IPS-18c (cell line): ENCODE results near the gene FAM219A.
"Not testable (repeated sequence)": the region's sequence is repeated elsewhere in the genome, so short reads cannot be mapped to it uniquely, and the experiment has no call there.

Experiments
- H3K4me3 ChIP-seq: 2 replicates; pipeline ENCODE4 v1.7.0; 2013; ENCODE audit warnings: low read depth, mild to moderate bottlenecking, low read length, moderate library complexity; ENCODE audit not compliant: insufficient read depth
- H3K9me3 ChIP-seq: one replicate; pipeline ENCODE4 v1.6.1; 2013; ENCODE audit warnings: mild to moderate bottlenecking, low read length, moderate library complexity; ENCODE audit not compliant: control insufficient read depth, insufficient read depth

Gene FAM219A

GRCh38 chr9:34491596-34491995 lies 33.2 kb upstream of the FAM219A start:
- Histone ChIP-seq H3K4me3 (no peak overlapping the region), H3K9me3 (no peaks in the 10 kb centered on the region)

- no peak overlapping the region for H3K4me3 ChIP-seq
- no peaks in the 10 kb centered on the region for H3K9me3 ChIP-seq
Measured at GRCh38 chr9:34490760-34491159, 32.4 kb upstream of the FAM219A start.

GRCh38 chr9:34490360-34490759 lies 32.0 kb upstream of the FAM219A start:
- Histone ChIP-seq H3K4me3 (no peak overlapping the region), H3K9me3 (no peaks in the 10 kb centered on the region)

- Histone ChIP-seq H3K9me3 (no peaks in the 10 kb centered on the region), H3K4me3 (no peak overlapping the region)
Measured at GRCh38 chr9:34486572-34486971, 28.2 kb upstream of the FAM219A start.

GRCh38 chr9:34485822-34486221 lies 27.5 kb upstream of the FAM219A start:
- no peaks in the 10 kb centered on the region for H3K9me3 ChIP-seq
- H3K4me3 ChIP-seq, result no peak overlapping the region

- Histone ChIP-seq H3K9me3 (no peaks in the 10 kb centered on the region), H3K4me3 (no peak overlapping the region)
Measured at GRCh38 chr9:34484678-34485077, 26.3 kb upstream of the FAM219A start.

GRCh38 chr9:34482746-34483145 lies 24.4 kb upstream of the FAM219A start:
- H3K9me3 ChIP-seq, H3K4me3 ChIP-seq: not testable (repeated sequence)

- H3K4me3 ChIP-seq, H3K9me3 ChIP-seq: not testable (repeated sequence)
Measured at GRCh38 chr9:34481620-34482019, 23.2 kb upstream of the FAM219A start.

GRCh38 chr9:34479431-34479866 lies 21.1 kb upstream of the FAM219A start:
- Histone ChIP-seq H3K9me3 (no peaks in the 10 kb centered on the region), H3K4me3 (no peak overlapping the region)

GRCh38 chr9:34477541-34477940 lies 19.2 kb upstream of the FAM219A start:
- Histone ChIP-seq H3K4me3 (no peak overlapping the region), H3K9me3 (no peaks in the 10 kb centered on the region)

GRCh38 chr9:34475097-34475496 lies 16.7 kb upstream of the FAM219A start:
- H3K9me3 ChIP-seq, result no peaks in the 10 kb centered on the region
- no peak overlapping the region for H3K4me3 ChIP-seq

- no peak overlapping the region for H3K4me3 ChIP-seq
- no peaks in the 10 kb centered on the region for H3K9me3 ChIP-seq
Measured at GRCh38 chr9:34465468-34465867, 7.1 kb upstream of the FAM219A start.

GRCh38 chr9:34464571-34464970 lies 6.2 kb upstream of the FAM219A start:
- Histone ChIP-seq H3K9me3 (no peaks in the 10 kb centered on the region), H3K4me3 (no peak overlapping the region)

GRCh38 chr9:34463901-34464232 lies 5.5 kb upstream of the FAM219A start:
- H3K9me3 ChIP-seq, result no peaks in the 10 kb centered on the region

GRCh38 chr9:34463098-34463900 lies 4.9 kb upstream of the FAM219A start:
- H3K4me3 ChIP-seq, result no peak overlapping the region
- no peaks in the 10 kb centered on the region for H3K9me3 ChIP-seq

More at GRCh38 chr9:34463901-34464232, 5.5 kb upstream of the FAM219A start:
- H3K4me3 ChIP-seq, result no peak overlapping the region

GRCh38 chr9:34459941-34460340 lies 1.6 kb upstream of the FAM219A start:
- Histone ChIP-seq H3K9me3 (no peaks in the 10 kb centered on the region), H3K4me3 (no peak overlapping the region)

GRCh38 chr9:34459356-34459755 lies 986 bp upstream of the FAM219A start:
- Histone ChIP-seq H3K9me3 (no peaks in the 10 kb centered on the region), H3K4me3 (0 out of 2 replicates have a peak overlapping the region, but pooled peaks have one; percentile 50)

- no peaks in the 10 kb centered on the region for H3K9me3 ChIP-seq
- H3K4me3 ChIP-seq, result peak overlapping the region; percentile 50
Measured at GRCh38 chr9:34458959-34459340, 580 bp upstream of the FAM219A start.
